ENCODE data around the gene PLA2G6. TPM values are rescaled to one million over a fixed set of nuclear protein-coding genes. Genes with fewer than 3 reads are reported as not detected.

PLA2G6 gene
- polyA plus RNA-seq, 2 of the 4 experiments (the other 2 are of a cell fraction) = 7.4 to 7.6 TPM

DNA sequence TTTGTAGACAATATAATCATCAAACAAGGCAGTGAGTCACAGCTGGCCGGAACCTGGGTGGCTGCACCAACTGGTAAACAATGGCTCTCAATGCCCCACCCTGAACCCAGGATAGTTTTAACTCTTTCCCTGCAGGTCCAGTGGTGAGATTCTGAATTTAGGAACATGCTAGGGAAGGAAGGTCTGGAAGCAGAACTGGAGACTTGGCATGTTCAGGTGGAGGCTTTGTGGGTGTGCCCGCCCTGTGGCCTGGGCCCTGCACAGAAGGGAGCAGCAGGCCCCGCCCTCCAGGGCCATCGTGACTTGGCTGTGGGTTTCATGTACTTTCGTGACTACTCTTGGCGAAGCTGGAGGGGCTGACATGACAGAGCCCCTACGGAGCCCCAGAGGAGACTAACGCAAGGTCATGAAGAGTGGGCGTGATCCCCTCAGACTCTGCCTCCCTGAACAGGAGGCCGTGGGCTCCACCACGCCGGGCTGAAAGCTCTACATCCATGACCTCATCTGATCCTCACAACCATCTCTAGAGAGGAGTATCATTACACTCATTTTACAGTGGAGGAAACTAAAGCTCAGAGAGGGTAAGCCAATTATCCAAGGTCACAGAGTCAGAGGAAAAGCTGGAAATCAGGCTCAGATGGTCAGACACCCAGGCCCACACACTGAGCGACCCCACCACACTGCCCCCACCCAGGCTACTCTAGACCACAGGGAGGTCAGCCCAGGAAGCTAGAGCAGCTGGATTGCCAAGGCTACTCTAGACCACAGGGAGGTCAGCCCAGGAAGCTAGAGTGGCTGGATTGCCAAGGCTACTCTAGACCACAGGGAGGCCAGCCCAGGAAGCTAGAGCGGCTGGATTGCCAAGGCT is 47.5 kb upstream of the PLA2G6 start:
- peak in 1 of 2 experiments; percentile 33; a peak in 1 of 5 replicates for TF ChIP-seq JUN (IDR thresholded peaks at IDR 0.05)
- TF ChIP-seq, protein P1, sequence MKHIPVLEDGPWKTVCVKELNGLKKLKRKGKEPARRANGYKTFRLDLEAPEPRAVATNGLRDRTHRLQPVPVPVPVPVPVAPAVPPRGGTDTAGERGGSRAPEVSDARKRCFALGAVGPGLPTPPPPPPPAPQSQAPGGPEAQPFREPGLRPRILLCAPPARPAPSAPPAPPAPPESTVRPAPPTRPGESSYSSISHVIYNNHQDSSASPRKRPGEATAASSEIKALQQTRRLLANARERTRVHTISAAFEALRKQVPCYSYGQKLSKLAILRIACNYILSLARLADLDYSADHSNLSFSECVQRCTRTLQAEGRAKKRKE (CRISPR knock-in tag; IDR thresholded peaks at IDR 0.05; ENCODE audit: low read depth) = no peak
- 0 out of 2 replicates have a peak, but pooled peaks have one; percentile 29 for TF ChIP-seq JUNB (IDR thresholded peaks at IDR 0.05)
- TF ChIP-seq GATA3 (IDR thresholded peaks at IDR 0.05; ENCODE audit: borderline replicate concordance) = peak; percentile 24; the same call in 1 of the 2 replicates
- peak in 1 of 2 experiments; percentile 16; a peak in 1 of 5 replicates for TF ChIP-seq RAD21 (conservative IDR thresholded peaks at IDR 0.05 in 1 of 2, IDR thresholded peaks at IDR 0.05 in 1 of 2)
- TF ChIP-seq, protein P2, sequence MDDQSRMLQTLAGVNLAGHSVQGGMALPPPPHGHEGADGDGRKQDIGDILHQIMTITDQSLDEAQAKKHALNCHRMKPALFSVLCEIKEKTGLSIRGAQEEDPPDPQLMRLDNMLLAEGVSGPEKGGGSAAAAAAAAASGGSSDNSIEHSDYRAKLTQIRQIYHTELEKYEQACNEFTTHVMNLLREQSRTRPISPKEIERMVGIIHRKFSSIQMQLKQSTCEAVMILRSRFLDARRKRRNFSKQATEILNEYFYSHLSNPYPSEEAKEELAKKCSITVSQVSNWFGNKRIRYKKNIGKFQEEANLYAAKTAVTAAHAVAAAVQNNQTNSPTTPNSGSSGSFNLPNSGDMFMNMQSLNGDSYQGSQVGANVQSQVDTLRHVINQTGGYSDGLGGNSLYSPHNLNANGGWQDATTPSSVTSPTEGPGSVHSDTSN (IDR thresholded peaks at IDR 0.05) = no peak
- no peak for TF ChIP-seq CBX8 (IDR thresholded peaks at IDR 0.05)
- TF ChIP-seq FOSL2 (IDR thresholded peaks at IDR 0.05) = no peak; the same call in 1 of the 2 replicates
- TF ChIP-seq FOSL2 (CRISPR knock-in tag; IDR thresholded peaks at IDR 0.05) = peak; percentile 80
- TF ChIP-seq MAX (IDR thresholded peaks at IDR 0.05) = peak; percentile 40; the same call in 1 of the 2 replicates
- Histone ChIP-seq H3K27ac (peak overlapping the region; percentile 93 to 95), H3K4me1 (peaks cover 36% of the 10 kb centered on the region), H3K9me3 (no peaks in the 10 kb centered on the region), H3K4me2 (peak overlapping the region; percentile 84), H3K4me3 (no peak overlapping the region)
- FAIRE-seq = no peak
- DNase-seq (ENCODE audit: low read depth in 1 of 2, low spot score in 1 of 2) = peak; percentile 42 to 75
- WGBS (ENCODE audit: missing lambda C conversion rate) = 77% methylated on average over 8 of the region's 14 CpGs
- ChIA-PET POLR2A (interaction anchor here (0.5 to 1.4 kb wide), 4 partner anchors 10 to 346 kb away, joined by 3 to 7 read pairs (median 4); no protein-coding TSS in a partner anchor), CTCF (interaction anchor here (0.6 to 2.0 kb wide), 7 partner anchors 9 to 115 kb away, joined by 3 to 5 read pairs (median 3); partner anchors contain the start of gene MAFF)
- peak; percentile 73 to 84 for ATAC-seq

DNA sequence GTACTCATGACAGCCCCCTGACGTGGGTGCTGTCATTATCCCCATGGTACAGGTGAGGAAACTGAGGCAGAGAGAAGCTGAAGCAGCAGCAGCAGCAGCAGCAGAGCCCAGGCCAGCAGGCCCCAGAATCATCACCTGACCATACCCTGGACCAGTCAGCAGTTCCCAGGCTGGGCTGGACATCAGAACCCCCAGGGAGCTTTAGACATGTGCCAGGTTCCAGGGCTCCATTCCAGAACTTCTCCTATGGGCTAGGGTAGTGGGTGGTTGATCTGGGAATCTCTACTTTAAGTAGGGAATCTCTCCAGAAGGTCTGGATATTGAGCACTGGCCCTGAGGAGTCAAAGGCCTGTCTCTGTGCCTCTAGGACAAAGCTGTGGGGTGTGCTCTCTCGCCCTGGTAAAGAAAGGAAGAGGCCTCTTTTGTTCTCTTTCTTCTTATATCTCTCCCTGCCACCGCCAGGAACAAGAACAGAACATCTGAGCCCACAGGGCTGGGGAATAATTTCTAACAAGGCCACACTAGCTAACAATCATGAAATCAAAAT is 46.8 kb upstream of the PLA2G6 start:
- 31% methylated on average over 3 of the region's 3 CpGs for WGBS (ENCODE audit: missing lambda C conversion rate)
- TF ChIP-seq CEBPB (IDR thresholded peaks at IDR 0.05) (no peak), JUN (IDR thresholded peaks at IDR 0.05) (peak in 1 of 2 experiments; percentile 34; a peak in 1 of 5 replicates), FOSL2 (IDR thresholded peaks at IDR 0.05) (0 out of 2 replicates have a peak, but pooled peaks have one; percentile 57), FOSL2 (CRISPR knock-in tag; IDR thresholded peaks at IDR 0.05) (no peak)
- peak overlapping the region; percentile 93 to 95 for H3K27ac ChIP-seq
- DNase-seq (ENCODE audit: low read depth in 1 of 2, low spot score in 1 of 2) = no peak
- H3K4me2 ChIP-seq = peak overlapping the region; percentile 84
- H3K4me1 ChIP-seq = peaks cover 39% of the 10 kb centered on the region
- no peak overlapping the region for H3K4me3 ChIP-seq
- H3K9me3 ChIP-seq = no peaks in the 10 kb centered on the region
- peak; percentile 61; a peak in 5 of 6 replicates for ATAC-seq
- ChIA-PET POLR2A (interaction anchor here (0.5 to 1.4 kb wide), 4 partner anchors 9 to 347 kb away, joined by 3 to 7 read pairs (median 4); no protein-coding TSS in a partner anchor), CTCF (interaction anchor here (0.6 to 2.0 kb wide), 4 partner anchors 9 to 25 kb away, joined by 3 to 5 read pairs (median 3); no protein-coding TSS in a partner anchor)
- no peak for FAIRE-seq

- ChIA-PET POLR2A (no interaction called here), CTCF (interaction anchor here (0.6 to 0.7 kb wide), 2 partner anchors 51 to 112 kb away, joined by 3 read pairs; no protein-coding TSS in a partner anchor)
- FAIRE-seq = no peak
- 91% methylated on average over 19 of the region's 25 CpGs for WGBS (ENCODE audit: missing lambda C conversion rate)
- no peak for ATAC-seq
- DNase-seq (ENCODE audit: low read depth in 1 of 2, low spot score in 1 of 2) = no peak
- peaks cover 51% of the 10 kb centered on the region for H3K4me1 ChIP-seq
- H3K4me3 ChIP-seq = no peak overlapping the region
- peak overlapping the region; percentile 93 to 95 for H3K27ac ChIP-seq
- H3K4me2 ChIP-seq = no peak overlapping the region; the same call in 2 of the 3 replicates
- no peaks in the 10 kb centered on the region for H3K9me3 ChIP-seq
- TF ChIP-seq CHD2 (IDR thresholded peaks at IDR 0.05; ENCODE audit: low read length, partially characterized antibody) (no peak), HDAC2 (IDR thresholded peaks at IDR 0.05) (no peak), EP300 (IDR thresholded peaks at IDR 0.05) (no peak), HES2 (IDR thresholded peaks at IDR 0.05) (no peak), NPAS2 (CRISPR knock-in tag; IDR thresholded peaks at IDR 0.05; ENCODE audit: borderline replicate concordance) (no peak), E2F6 (IDR thresholded peaks at IDR 0.05; ENCODE audit: borderline replicate concordance, low read depth) (no peak), KDM5A (IDR thresholded peaks at IDR 0.05) (no peak), HOXA7 (CRISPR knock-in tag; IDR thresholded peaks at IDR 0.05) (no peak), RNF2 (IDR thresholded peaks at IDR 0.05; ENCODE audit: borderline replicate concordance, low read depth) (no peak), FOSL2 (IDR thresholded peaks at IDR 0.05) (no peak), FOSL2 (CRISPR knock-in tag; IDR thresholded peaks at IDR 0.05) (no peak), SREBF2 (IDR thresholded peaks at IDR 0.05) (no peak), USF2 (IDR thresholded peaks at IDR 0.05) (no peak)
- TF ChIP-seq, protein P3, sequence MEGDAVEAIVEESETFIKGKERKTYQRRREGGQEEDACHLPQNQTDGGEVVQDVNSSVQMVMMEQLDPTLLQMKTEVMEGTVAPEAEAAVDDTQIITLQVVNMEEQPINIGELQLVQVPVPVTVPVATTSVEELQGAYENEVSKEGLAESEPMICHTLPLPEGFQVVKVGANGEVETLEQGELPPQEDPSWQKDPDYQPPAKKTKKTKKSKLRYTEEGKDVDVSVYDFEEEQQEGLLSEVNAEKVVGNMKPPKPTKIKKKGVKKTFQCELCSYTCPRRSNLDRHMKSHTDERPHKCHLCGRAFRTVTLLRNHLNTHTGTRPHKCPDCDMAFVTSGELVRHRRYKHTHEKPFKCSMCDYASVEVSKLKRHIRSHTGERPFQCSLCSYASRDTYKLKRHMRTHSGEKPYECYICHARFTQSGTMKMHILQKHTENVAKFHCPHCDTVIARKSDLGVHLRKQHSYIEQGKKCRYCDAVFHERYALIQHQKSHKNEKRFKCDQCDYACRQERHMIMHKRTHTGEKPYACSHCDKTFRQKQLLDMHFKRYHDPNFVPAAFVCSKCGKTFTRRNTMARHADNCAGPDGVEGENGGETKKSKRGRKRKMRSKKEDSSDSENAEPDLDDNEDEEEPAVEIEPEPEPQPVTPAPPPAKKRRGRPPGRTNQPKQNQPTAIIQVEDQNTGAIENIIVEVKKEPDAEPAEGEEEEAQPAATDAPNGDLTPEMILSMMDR (IDR thresholded peaks at IDR 0.05) = no peak
These were observed 45.4 kb upstream of the PLA2G6 start for GRCh38 chr22:38226853-38227649.
